Tibial nerve (tissue), 3 donors: Measurements from ENCODE around the gene PFKFB2.

ENCODE experiments used
- POLR2A ChIP-seq, 2 donors: fragments of 450-650 bp; IDR thresholded peaks; one replicate each; pipeline ENCODE4 v1.6.1; 2017; ENCODE audit warnings: antibody characterized with exemption in 2 of 2, mild to moderate bottlenecking in 2 of 2, moderate library complexity in 2 of 2
- TF ChIP-seq, protein P1 (sequence below), 5 experiments: fragments of 200-600 bp in 3 of 5; fragments of 450-650 bp in 2 of 5; sonication (generic) in 3 of 5; IDR thresholded peaks; one replicate each; pipeline ENCODE4 v1.5.1; 2016 to 2019; ENCODE audit warnings: antibody characterized with exemption in 5 of 5, mild to moderate bottlenecking in 3 of 5, moderate library complexity in 2 of 5

DNA sequence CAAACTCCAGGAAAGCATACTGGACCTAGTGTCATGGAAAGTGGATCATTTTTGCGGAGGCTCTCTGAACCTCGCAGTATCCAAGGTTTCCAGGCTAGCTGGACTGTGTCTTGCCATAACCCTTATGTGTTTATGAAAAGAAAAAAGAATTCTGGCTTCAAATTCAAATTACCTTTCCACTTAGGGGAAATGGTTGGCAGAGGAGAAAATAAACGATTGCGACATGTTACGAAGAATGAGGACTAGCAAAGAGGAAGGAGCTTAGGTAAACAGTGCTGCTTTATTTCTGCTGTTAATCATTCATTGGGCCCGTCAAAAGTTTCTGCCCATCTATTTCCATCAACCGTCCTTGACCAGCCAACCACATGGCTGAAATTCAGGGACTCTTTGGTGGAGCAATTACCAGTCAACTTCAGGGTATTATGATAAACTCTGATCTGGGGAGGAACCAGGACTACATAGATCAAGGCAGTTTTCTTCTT is 50.9 kb downstream of the PFKFB2 start, which contains the start of gene C4BPA:
- TF ChIP-seq, protein P1, sequence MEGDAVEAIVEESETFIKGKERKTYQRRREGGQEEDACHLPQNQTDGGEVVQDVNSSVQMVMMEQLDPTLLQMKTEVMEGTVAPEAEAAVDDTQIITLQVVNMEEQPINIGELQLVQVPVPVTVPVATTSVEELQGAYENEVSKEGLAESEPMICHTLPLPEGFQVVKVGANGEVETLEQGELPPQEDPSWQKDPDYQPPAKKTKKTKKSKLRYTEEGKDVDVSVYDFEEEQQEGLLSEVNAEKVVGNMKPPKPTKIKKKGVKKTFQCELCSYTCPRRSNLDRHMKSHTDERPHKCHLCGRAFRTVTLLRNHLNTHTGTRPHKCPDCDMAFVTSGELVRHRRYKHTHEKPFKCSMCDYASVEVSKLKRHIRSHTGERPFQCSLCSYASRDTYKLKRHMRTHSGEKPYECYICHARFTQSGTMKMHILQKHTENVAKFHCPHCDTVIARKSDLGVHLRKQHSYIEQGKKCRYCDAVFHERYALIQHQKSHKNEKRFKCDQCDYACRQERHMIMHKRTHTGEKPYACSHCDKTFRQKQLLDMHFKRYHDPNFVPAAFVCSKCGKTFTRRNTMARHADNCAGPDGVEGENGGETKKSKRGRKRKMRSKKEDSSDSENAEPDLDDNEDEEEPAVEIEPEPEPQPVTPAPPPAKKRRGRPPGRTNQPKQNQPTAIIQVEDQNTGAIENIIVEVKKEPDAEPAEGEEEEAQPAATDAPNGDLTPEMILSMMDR (IDR thresholded peaks at IDR 0.05) = no peak
- TF ChIP-seq POLR2A (IDR thresholded peaks at IDR 0.05) = no peak
